SK-N-SH (cell line): Measurements from ENCODE around the gene CTBP2.

Source experiments
- CHD2 ChIP-seq: fragments of 150-350 bp; IDR thresholded peaks from 2 replicates; pipeline ENCODE4 v1.6.1; 2018; ENCODE audit warnings: low read length; ENCODE audit not compliant: partially characterized antibody
- EP300 ChIP-seq, 2 experiments: IDR thresholded peaks; 2 replicates each; pipeline versions ENCODE4 v1.4.0 to v1.6.1; 2012; ENCODE audit warnings: borderline replicate concordance in 1 of 2, low read depth in 1 of 2, low read length in 1 of 2
- EZH2phosphoT487 ChIP-seq: fragments of 200-600 bp; sonication (generic); IDR thresholded peaks from 2 replicates; pipeline ENCODE4 v1.6.1; 2017; ENCODE audit warnings: low read depth, mixed run types, mild to moderate bottlenecking, antibody characterized with exemption, moderate library complexity, borderline replicate concordance
- FOXM1 ChIP-seq: IDR thresholded peaks from 2 replicates; pipeline ENCODE4 v1.4.0; 2012; ENCODE audit warnings: low read depth, mild to moderate bottlenecking
- JUND ChIP-seq: IDR thresholded peaks from 2 replicates; pipeline ENCODE4 v1.4.0; 2012
- POLR2AphosphoS5 ChIP-seq: IDR thresholded peaks from 2 replicates; pipeline ENCODE4 v1.6.1; 2012; ENCODE audit warnings: low read depth, low read length
- TF ChIP-seq, protein P1 (sequence below): fragments of 200-600 bp; sonication (generic); IDR thresholded peaks from 2 replicates; pipeline ENCODE4 v1.6.1; 2017; ENCODE audit warnings: antibody characterized with exemption, mild to moderate bottlenecking, moderate library complexity
- TF ChIP-seq, protein P2 (sequence below): fragments of 150-350 bp; IDR thresholded peaks from 2 replicates; pipeline ENCODE4 v1.6.1; 2017; ENCODE audit warnings: antibody characterized with exemption, low read length, low read depth, borderline replicate concordance

DNA sequence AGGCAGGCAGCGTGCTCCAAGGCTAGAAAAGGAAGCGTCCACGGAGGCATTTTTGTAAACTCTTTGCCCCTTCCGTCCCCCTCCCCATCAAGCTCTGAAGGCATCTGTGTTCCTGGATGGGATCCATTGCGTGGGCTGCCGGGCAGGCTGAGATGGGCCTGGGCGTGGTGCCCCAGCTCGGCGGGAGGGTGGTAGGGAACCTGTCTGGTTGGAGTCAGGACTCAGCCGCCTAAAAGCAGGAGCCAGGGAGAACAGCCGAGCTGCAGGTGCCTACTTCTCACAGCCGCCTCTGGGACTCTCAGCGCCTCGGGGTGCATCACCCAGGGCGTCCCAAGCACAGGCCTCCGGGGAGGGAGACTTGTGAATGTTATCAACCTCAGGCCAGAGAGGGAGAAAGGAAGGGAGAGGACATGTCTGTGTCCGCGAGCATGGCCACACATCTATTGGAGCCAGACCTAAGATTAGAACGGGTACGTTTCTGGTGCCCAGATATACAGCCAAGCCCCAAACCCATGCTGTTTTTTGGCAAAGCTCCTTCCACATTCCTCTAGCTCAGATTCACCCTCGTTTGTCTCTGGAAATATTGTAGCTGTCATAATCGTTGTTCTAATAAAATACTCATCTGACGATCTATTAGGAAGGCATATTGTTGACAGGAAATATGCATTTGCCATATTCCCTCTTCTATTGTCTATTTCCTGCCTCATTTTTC lies 48.6 kb upstream of the CTBP2 start:
- TF ChIP-seq EZH2phosphoT487 (no peak), CHD2 (no peak), POLR2AphosphoS5 (no peak), JUND (no peak), EP300 (IDR thresholded peaks at IDR 0.05; ENCODE audit: borderline replicate concordance in 1 of 2, low read depth in 1 of 2, low read length in 1 of 2) (no peak), FOXM1 (no peak)
- TF ChIP-seq, protein P1, sequence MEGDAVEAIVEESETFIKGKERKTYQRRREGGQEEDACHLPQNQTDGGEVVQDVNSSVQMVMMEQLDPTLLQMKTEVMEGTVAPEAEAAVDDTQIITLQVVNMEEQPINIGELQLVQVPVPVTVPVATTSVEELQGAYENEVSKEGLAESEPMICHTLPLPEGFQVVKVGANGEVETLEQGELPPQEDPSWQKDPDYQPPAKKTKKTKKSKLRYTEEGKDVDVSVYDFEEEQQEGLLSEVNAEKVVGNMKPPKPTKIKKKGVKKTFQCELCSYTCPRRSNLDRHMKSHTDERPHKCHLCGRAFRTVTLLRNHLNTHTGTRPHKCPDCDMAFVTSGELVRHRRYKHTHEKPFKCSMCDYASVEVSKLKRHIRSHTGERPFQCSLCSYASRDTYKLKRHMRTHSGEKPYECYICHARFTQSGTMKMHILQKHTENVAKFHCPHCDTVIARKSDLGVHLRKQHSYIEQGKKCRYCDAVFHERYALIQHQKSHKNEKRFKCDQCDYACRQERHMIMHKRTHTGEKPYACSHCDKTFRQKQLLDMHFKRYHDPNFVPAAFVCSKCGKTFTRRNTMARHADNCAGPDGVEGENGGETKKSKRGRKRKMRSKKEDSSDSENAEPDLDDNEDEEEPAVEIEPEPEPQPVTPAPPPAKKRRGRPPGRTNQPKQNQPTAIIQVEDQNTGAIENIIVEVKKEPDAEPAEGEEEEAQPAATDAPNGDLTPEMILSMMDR: no peak
- TF ChIP-seq, protein P2, sequence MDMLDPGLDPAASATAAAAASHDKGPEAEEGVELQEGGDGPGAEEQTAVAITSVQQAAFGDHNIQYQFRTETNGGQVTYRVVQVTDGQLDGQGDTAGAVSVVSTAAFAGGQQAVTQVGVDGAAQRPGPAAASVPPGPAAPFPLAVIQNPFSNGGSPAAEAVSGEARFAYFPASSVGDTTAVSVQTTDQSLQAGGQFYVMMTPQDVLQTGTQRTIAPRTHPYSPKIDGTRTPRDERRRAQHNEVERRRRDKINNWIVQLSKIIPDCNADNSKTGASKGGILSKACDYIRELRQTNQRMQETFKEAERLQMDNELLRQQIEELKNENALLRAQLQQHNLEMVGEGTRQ: no peak
